ENCODE measurements around the gene PRAME. TPM values are rescaled to one million over a fixed set of nuclear protein-coding genes. Genes with fewer than 3 reads are reported as not detected.
"Not testable (repeated sequence)": the region's sequence is repeated elsewhere in the genome, so short reads cannot be mapped to it uniquely, and the experiment has no call there.

The PRAME gene
- total RNA-seq, 1 experiment from 2014 or later = 108 TPM

DNA sequence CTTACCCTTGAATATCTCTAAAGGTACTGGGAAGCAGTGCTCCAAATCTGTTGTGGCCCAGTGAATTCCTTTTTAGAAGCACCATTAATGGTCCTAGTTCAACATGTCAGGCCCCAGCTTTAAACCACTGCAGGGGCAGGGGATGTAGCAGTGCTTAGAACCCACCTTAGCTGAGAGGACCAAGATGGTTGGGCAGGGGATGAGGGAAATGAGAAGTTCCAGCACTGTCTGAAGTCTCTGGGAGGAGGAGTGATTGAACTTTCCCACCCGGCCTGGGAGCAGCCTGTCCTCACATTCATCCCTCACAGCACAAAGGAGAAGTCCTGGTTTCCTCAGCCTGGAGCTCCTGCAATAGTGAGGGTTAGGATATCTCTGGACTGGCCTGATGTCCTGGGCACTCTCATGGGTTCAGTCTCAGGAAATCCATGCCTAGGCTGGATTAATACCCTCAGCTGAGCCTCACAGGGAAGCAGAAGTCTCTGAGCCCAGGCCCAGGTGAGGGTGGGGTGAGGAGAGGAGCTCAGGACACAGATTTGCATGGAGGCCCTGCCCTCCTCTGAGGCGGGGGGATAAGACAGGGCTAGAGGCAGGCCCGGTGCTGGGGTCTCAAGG, 28.6 kb upstream of the PRAME start:
- H3K36me3 ChIP-seq = no peaks in the 10 kb centered on the region
- no peaks in the 10 kb centered on the region for H3K9me3 ChIP-seq
- no peak for DNase-seq
- no peak overlapping the region for H3K4me3 ChIP-seq
- H3K27me3 ChIP-seq = peaks cover 14% of the 10 kb centered on the region

DNA sequence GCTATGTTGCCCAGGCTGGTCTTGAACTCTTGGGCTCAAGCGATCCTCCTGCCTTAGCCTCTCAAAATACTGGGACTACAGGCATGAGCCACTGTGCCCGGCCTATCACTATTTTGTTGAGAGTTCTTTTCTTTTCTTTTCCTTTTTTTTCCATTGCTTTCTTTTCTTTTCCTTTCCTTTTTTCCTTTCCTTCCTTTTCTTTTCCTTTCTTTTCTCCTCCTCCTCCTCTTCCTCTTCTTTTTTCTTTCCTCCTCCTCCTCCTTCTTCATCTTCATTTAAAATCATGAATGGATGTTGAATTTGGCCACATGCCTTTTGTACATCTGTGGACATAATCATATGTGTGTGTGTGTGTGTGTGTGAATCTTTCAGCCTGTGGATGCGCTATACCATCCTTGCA, 25.7 kb upstream of the PRAME start:
- Histone ChIP-seq H3K9me3 (no peaks in the 10 kb centered on the region), H3K36me3 (no peaks in the 10 kb centered on the region), H3K4me3 (no peak overlapping the region), H3K27me3 (peaks cover 17% of the 10 kb centered on the region)
- no peak for DNase-seq

DNA sequence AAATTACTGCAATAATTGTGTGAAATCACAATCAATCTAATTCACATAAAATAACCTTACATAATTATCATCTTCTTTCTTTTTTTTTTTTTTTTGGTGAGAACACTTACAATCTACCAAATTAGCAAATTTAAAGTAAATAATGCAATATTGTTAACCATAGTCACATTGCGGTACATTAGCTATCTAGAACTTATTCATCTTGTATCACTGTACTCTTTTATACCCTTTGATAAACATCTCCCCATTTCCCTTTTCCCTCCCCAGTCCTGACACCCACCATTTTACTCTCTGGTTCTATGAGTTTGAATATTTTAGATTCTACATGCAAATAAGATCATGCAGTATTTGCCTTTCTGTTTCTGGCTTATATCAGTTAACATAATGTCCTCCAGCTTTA, 24.0 kb upstream of the PRAME start:
- Histone ChIP-seq H3K4me3 (no peak overlapping the region), H3K36me3 (no peaks in the 10 kb centered on the region), H3K27me3 (peaks cover 17% of the 10 kb centered on the region), H3K9me3 (no peaks in the 10 kb centered on the region)
- no peak for DNase-seq

DNA sequence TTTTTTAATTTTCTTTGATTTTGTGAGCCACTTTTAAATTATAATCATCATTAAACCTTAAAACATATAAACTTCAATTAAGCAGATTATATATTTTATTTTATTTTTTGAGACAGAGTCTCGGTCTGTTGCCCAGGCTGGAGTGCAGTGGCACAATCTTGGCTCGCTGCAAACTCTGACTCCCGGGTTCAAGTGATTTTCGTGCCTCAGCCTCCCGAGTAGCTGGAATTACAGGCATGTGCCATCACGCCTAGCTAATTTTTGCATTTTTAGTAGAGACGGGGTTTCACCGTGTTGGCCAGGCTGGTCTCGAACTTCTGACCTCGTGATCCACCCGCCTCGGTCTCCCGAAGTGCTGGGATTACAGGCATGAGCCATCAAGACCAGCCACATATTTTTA, 22.5 kb upstream of the PRAME start:
- not testable (repeated sequence) for DNase-seq, H3K9me3 ChIP-seq, H3K4me3 ChIP-seq, H3K36me3 ChIP-seq
- H3K27me3 ChIP-seq = peaks cover 17% of the 10 kb centered on the region

DNA sequence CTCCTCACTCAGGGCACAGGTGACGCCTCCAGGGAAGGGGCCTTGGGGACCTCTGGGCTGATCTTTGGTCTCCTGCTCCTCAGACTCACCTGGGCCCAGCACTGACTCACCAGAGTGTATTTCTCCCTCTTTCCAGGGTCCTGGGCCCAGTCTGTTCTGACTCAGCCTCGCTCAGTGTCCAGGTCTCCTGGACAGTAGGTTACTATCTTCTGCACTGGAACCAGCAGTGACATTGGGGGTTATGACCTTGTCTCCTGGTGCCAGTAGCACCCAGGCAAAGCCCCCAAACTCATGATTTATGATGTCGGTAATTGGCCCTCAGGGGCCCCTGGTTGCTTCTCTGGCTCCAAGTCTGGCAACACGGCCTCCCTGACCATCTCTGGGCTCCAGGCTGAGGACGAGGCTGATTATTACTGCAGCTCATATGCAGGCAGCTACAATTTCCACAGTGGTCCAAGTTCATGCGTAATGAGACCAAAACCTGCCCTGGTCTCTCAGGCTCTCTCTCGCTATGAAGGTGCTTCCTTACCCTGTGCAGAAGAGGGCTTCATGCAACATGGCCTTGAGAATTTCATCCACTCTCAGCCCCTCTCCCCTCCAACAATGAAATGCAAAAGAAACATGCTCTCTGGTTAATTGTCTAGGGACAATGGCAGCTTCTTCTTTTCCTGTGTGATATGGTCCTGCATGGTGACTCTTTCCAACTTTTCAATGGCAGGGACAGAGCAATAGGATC, 21.0 kb upstream of the PRAME start:
- no peaks in the 10 kb centered on the region for H3K36me3 ChIP-seq
- no peak for DNase-seq
- no peaks in the 10 kb centered on the region for H3K9me3 ChIP-seq
- no peak overlapping the region for H3K4me3 ChIP-seq
- peaks cover 17% of the 10 kb centered on the region for H3K27me3 ChIP-seq

DNA sequence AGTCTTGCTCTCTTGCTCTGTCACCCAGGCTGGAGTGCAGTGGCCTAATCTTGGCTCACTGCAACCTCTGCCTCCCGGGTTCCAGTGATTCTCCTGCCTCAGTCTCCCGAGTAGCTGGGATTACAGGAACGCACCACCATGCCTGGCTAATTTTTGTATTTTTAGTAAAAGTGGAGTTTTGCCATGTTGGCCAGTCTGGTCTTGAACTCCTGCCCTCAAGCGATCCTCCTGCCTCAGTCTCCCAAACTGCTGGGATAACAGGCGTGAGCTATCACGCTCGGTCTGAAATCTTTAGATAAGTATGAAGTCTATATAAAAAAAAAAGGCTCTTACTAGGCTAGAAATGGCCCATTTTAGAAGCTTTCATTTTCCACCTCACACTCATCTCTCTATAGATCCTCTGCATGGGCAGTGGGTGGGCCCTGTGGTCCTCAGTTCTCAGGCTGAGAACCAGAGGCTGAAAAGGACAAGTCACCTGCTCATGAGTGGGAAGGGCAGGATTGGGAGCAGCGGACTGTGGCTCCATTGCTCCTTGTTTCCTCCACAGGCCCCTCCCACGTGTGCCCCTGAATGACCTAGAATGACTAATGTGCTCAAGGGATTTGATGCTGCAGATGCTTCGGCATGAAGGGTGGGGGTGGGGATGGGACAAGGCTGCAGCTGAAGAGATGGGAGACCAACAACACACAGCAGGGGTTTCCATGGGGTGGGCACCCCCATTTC, 19.8 kb upstream of the PRAME start:
- Histone ChIP-seq H3K36me3 (no peaks in the 10 kb centered on the region), H3K9me3 (no peaks in the 10 kb centered on the region), H3K27me3 (peaks cover 13% of the 10 kb centered on the region), H3K4me3 (no peak overlapping the region)
- DNase-seq = peak; percentile 34

DNA sequence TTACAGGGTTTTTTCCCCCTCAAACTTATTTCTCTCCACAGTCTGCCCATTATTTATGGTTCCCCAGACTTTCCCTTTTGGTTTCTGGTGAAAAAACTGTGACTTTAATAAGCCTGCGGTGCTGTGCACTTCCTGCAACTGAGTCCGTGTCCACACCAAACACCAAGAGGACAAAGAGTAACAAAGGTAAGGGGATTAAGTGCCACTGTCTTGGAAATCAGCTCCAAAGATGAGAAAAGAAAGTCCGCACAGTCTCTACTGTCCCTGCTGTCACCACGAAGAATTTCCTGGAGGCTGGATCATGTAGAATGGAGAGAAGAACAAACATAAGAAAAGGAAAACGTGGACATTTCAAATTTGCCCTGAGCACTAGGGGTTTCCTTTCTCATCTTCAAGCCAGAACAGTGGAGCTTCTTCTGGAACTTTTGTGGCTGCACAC, 17.9 kb upstream of the PRAME start:
- H3K4me3 ChIP-seq = no peak overlapping the region
- DNase-seq = no peak
- H3K9me3 ChIP-seq = no peaks in the 10 kb centered on the region
- H3K36me3 ChIP-seq = no peaks in the 10 kb centered on the region
- no peaks in the 10 kb centered on the region for H3K27me3 ChIP-seq

DNA sequence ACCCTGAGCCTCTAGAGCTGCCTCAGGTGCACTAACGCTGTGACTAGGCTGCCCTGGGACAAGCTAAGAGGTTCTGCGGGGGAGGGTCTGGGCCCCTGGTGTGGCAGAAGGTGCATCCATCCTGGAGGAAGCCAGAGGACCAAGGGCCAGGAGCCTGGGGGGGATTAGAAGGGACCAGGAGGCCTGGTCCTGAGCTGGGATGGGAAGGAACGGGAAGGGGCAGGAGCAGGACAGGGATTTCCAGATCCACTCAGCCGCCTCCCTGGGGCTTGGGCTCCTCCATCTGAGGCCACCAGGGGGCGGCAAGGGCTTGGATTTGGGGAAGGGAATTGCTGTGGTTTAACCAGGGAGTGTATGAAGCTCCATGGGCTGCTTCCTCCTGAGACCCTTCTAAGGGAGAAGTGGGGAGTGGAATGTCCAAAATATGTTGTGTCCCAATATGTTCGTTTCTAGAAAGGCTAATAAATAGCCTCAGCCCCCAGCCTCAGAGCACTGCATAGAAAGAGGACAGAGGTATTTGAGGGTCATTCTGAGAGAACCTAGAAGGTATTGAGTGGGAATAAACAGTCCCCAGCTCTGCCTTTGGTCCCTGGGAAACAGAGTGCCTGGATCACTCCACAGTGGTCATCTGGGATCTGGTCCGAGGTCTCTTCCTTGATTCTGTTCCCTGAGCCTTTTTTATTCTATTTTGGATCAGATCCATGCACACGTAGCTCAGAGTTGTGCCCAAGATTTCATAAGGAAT, 17.4 kb upstream of the PRAME start:
- Histone ChIP-seq H3K36me3 (no peaks in the 10 kb centered on the region), H3K4me3 (no peak overlapping the region), H3K27me3 (no peaks in the 10 kb centered on the region), H3K9me3 (no peaks in the 10 kb centered on the region)
- DNase-seq = peak; percentile 49

DNA sequence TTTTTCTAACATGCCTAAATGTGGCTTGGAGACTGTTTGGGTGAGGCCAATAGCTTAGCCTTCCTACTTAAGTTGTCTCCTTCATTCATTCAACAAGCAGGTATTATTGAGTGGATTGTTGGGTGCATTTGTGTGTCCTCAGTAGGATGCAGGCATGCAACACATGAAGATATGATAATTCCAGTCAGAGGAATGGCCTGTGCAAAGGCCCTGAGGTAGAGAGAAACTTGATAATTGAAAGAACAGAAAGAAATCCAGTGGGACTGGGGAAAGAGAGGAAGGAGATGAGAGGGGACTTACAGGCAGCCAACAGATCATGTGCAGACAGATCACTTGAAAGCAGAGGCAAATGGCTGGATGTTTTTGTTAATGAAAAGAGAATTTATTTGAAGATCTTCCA, 15.3 kb upstream of the PRAME start:
- Histone ChIP-seq H3K4me3 (no peak overlapping the region), H3K27me3 (no peaks in the 10 kb centered on the region; the same call in 1 of the 2 replicates), H3K9me3 (no peaks in the 10 kb centered on the region), H3K36me3 (no peaks in the 10 kb centered on the region)
- DNase-seq = no peak

DNA sequence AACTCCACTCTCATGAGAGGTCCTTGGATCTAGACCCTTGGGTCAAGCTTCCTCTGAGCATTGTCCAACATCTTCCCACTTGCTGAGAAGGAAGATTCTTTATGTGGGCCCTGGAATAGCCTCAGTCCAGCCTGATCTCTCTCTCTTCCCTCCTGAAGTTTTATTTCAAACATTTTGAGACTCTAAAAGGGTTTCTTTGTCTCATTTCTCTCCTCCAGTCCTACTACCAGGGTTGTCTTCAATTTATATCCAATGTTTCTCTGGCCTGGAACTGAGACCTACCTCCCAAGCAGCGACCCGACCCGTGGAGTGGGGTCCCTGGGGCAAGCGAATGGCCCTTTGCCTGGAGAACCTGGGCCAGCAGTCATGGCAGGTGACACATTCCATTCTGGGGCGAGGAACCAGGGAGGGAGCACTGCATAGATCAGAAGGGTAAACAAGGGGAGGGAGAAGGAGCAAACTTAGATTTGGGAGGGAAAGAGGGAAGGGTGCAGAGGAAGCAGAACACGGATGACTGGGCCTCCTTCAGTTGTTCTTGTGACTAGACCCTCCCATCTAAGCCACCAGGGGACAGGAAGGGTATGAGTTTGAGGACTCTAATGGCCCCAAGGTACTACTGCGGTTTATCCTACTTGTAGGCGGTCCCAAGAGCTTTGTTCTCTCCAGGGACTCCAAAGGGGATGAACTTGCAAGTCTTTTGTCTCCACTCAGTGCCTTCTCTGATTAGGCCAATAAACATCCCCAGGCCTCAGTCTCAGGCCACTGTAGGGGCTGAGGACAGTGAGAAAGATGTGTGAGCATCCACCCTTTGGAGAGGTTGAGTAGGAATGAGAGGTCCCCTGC, 14.2 kb upstream of the PRAME start:
- Histone ChIP-seq H3K27me3 (peaks cover 3% of the 10 kb centered on the region; the same call in 1 of the 2 replicates), H3K9me3 (no peaks in the 10 kb centered on the region), H3K4me3 (no peak overlapping the region), H3K36me3 (no peaks in the 10 kb centered on the region)
- DNase-seq = no peak

DNA sequence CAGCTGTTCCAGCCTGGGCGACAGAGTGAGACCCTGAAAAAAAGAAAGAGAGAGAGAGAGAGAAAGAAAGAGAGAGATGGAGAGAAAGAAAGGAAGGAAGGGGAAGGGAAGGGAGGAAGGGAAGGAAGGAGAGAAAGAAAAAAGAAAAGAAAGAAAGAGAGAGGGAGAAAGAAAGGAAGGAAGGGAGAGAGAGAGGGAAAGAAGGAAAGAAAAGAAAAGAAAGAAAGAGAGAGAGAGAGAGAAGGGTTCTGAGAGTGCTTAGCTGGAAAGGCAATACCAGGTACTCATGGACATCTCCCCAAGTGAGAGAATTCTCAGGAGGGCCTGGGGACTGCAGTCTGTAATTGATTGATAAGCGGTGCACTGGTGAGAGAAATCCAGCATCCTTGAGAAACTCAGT, 12.8 kb upstream of the PRAME start:
- DNase-seq = no peak
- Histone ChIP-seq H3K9me3 (no peaks in the 10 kb centered on the region), H3K36me3 (no peaks in the 10 kb centered on the region), H3K4me3 (no peak overlapping the region), H3K27me3 (peaks cover 5% of the 10 kb centered on the region; the same call in 1 of the 2 replicates)

DNA sequence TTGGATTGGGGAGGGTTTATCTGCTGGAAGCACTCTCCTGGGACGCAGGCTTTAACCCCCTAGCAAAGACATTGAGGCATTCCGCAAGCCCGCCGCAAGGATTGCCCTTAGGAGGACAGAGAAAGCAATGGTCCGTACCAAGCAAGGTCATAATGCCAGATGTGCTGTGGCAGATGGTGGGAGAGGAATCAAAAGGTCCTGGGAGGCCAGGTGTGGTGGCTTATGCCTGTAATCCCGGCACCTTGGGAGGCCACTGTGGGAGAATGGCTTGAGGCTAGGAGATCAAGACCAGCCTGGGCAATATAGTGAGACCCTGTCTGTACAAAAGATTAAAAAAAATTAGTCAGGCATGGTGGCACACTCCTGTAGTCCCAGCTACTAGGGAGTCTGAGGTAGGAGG, 12.4 kb upstream of the PRAME start:
- Histone ChIP-seq H3K36me3 (no peaks in the 10 kb centered on the region), H3K4me3 (no peak overlapping the region), H3K9me3 (no peaks in the 10 kb centered on the region), H3K27me3 (peaks cover 5% of the 10 kb centered on the region; the same call in 1 of the 2 replicates)
- DNase-seq = no peak

DNA sequence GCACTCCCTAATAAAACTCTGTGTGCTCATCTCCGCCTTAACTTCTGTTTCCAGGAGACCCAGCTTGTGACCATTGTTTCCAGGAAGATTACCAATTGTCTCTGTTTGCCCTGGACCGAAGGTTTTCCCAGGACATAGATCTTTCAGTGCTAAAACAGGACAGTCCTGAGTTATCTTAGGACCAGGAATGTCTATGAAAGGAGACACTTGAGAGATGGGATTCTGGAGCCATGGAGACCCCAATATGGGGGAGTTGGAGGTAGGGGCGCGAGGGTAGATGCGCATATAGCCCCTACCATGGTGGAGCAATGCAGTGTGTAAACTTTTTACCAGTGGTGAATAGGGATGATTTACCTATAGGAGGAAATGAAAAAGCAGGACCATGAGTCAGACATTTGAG, 10.2 kb upstream of the PRAME start:
- H3K4me3 ChIP-seq = no peak overlapping the region
- H3K27me3 ChIP-seq = peaks cover 5% of the 10 kb centered on the region; the same call in 1 of the 2 replicates
- H3K9me3 ChIP-seq = peaks cover 7% of the 10 kb centered on the region
- DNase-seq = no peak
- H3K36me3 ChIP-seq = no peaks in the 10 kb centered on the region

DNA sequence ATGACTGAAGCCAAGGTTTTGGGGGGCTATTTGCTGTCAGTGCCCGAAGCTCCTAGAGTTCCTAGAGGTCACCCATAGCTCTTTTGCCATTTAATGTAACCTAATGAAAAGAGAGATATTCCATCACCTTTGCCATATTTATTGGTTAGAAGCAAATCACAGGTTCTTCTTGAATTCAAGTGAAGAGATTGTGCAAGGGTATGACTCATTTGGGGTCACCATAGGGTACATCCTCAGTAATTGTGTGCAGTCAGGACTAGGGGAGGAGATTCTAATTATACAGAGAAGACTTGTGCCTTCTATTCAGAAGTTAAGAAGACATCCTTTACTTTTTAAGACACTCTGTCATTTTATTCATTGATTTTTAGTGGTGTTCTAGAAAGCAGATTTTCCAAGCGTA, 6.9 kb upstream of the PRAME start:
- Histone ChIP-seq H3K27me3 (peaks cover 5% of the 10 kb centered on the region; the same call in 1 of the 2 replicates), H3K9me3 (peaks cover 7% of the 10 kb centered on the region), H3K36me3 (no peaks in the 10 kb centered on the region), H3K4me3 (no peak overlapping the region)
- no peak for DNase-seq

DNA sequence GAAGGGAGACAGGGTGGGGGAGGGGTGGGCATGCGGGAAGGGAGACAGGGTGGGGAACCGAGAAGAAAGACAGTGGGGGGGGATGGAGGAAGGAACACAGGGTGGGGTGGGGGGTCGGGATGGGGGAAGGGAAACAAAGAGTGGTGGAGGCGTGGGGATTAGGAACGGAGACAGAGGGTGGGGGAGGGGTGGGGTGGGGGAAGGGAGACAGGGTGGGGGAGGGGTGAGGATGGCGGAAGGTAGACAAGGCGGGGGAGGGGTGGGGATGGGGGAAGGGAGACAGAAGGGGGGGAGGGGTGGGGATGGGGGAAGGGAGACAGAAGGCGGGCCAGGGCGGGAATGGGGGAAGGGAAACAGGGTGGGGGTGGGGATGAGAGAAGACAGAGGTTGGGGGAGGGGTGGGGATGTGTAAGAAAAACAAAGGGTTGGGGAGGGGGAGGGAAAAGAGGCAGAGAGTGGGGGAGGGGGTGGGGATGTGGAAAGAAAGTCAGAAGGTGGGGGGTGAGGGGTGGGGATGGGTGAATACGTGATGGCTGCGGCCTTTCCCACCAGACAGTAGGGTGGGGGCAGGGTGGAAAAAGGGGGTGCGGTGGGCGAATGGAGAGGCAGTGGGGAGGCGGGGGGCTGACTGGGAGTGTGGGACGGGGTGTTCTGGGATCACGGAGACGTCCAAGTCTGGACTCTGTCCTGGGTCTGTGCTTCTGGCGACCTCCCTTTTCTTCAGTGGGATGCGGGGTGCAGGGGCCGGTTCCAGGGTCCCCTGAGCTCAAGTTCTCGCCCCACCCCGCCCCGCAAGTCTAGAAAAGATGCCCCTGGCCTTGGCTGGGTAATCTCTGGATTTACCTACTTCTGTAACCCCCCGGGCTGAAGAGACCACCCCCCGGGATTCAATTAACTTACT, 744 bp downstream of the PRAME start:
- Histone ChIP-seq H3K36me3 (peaks cover 35% of the 10 kb centered on the region), H3K9me3 (no peaks in the 10 kb centered on the region), H3K4me3 (peak overlapping the region; percentile 65), H3K27me3 (no peaks in the 10 kb centered on the region)
- peak; percentile 36 for DNase-seq

Measured in MG63 (cell line).